Measurements from ENCODE around the gene AHSG. TPM values are rescaled to one million over a fixed set of nuclear protein-coding genes. Genes with fewer than 3 reads are reported as not detected.

The AHSG gene
- polyA plus RNA-seq, 1 donor (not counting 4 experiments of a cell fraction or from before 2014, with no cell fraction given): 0.59 TPM

- Histone ChIP-seq H3K4me2 (ENCODE audit: control insufficient read depth, extremely low read depth, insufficient read depth, low read depth, low read length) (no peak overlapping the region), H4K20me1 (ENCODE audit: control insufficient read depth, extremely low read depth, insufficient read depth, low read length) (no peaks in the 10 kb centered on the region), H3K27me3 (ENCODE audit: control insufficient read depth, extremely low read depth, insufficient read depth, low read length) (no peaks in the 10 kb centered on the region), H3K27ac (ENCODE audit: control insufficient read depth, insufficient read depth, low read length) (no peak overlapping the region), H3K36me3 (ENCODE audit: control insufficient read depth in 2 of 2, extremely low read depth in 1 of 2, insufficient read depth in 2 of 2, low read length in 2 of 2) (peaks cover 15 to 41% of the 10 kb centered on the region in 2 experiments), H3K79me2 (ENCODE audit: control insufficient read depth, insufficient read depth, low read length) (peaks cover 22% of the 10 kb centered on the region), H3K9me3 (ENCODE audit: control insufficient read depth, low read depth, low read length) (no peaks in the 10 kb centered on the region), H3K9ac (ENCODE audit: control insufficient read depth, extremely low read depth, insufficient read depth, low read length) (no peak overlapping the region), H3K4me3 (ENCODE audit: control insufficient read depth in 2 of 3, extremely low read depth in 1 of 3, insufficient read depth in 2 of 3, low read depth in 1 of 3, low read length in 3 of 3) (no peak overlapping the region), H2AFZ (ENCODE audit: control insufficient read depth, low read length) (no peak overlapping the region), H3K9me1 (ENCODE audit: control insufficient read depth, extremely low read depth, insufficient read depth, low read length) (no peaks in the 10 kb centered on the region), H3K4me1 (ENCODE audit: control insufficient read depth, extremely low read depth, insufficient read depth, low read length) (no peaks in the 10 kb centered on the region)
- DNase-seq (ENCODE audit: low read depth, low spot score) (no peak), FAIRE-seq (no peak)
- dilution Hi-C loops (cut with MboI; ENCODE audit: extremely low pct_ligation_motif_present, low sequenced_read_pairs): no loop called here
- TF ChIP-seq CTCF (optimal IDR thresholded peaks at IDR 0.05 in 1 of 3, IDR thresholded peaks at IDR 0.05 in 1 of 3, conservative IDR thresholded peaks at IDR 0.05 in 1 of 3; ENCODE audit: extremely low read depth in 1 of 3, insufficient read depth in 2 of 3, low read length in 3 of 3): no peak
- no peak for TF ChIP-seq EZH2 (IDR thresholded peaks at IDR 0.05; ENCODE audit: low read length)
Measured at GRCh38 chr3:186577521-186577920, 35.3 kb upstream of the AHSG start.

- H3K9me1 ChIP-seq (ENCODE audit: control insufficient read depth, extremely low read depth, insufficient read depth, low read length): no peaks in the 10 kb centered on the region
- no peak for FAIRE-seq
Measured at GRCh38 chr3:186580785-186581184, 32.1 kb upstream of the AHSG start.

More at GRCh38 chr3:186580785-186581184, 32.1 kb upstream of the AHSG start:
- no peaks in the 10 kb centered on the region for H3K4me1 ChIP-seq (ENCODE audit: control insufficient read depth, extremely low read depth, insufficient read depth, low read length)
- no peak for DNase-seq (ENCODE audit: low read depth, low spot score)
- no peak overlapping the region for H3K4me3 ChIP-seq (ENCODE audit: control insufficient read depth in 2 of 3, extremely low read depth in 1 of 3, insufficient read depth in 2 of 3, low read depth in 1 of 3, low read length in 3 of 3)
- H3K79me2 ChIP-seq (ENCODE audit: control insufficient read depth, insufficient read depth, low read length): peaks cover 5% of the 10 kb centered on the region
- no peak overlapping the region for H3K9ac ChIP-seq (ENCODE audit: control insufficient read depth, extremely low read depth, insufficient read depth, low read length)
- peaks cover 27 to 49% of the 10 kb centered on the region in 2 experiments for H3K36me3 ChIP-seq (ENCODE audit: control insufficient read depth in 2 of 2, extremely low read depth in 1 of 2, insufficient read depth in 2 of 2, low read length in 2 of 2)
- TF ChIP-seq CTCF (optimal IDR thresholded peaks at IDR 0.05 in 1 of 3, IDR thresholded peaks at IDR 0.05 in 1 of 3, conservative IDR thresholded peaks at IDR 0.05 in 1 of 3; ENCODE audit: extremely low read depth in 1 of 3, insufficient read depth in 2 of 3, low read length in 3 of 3): no peak
- TF ChIP-seq EZH2 (IDR thresholded peaks at IDR 0.05; ENCODE audit: low read length): no peak
- dilution Hi-C loops (cut with MboI; ENCODE audit: extremely low pct_ligation_motif_present, low sequenced_read_pairs): no loop called here
- no peaks in the 10 kb centered on the region for H3K27me3 ChIP-seq (ENCODE audit: control insufficient read depth, extremely low read depth, insufficient read depth, low read length)
- no peak overlapping the region for H3K4me2 ChIP-seq (ENCODE audit: control insufficient read depth, extremely low read depth, insufficient read depth, low read depth, low read length)
- no peaks in the 10 kb centered on the region for H3K9me3 ChIP-seq (ENCODE audit: control insufficient read depth, low read depth, low read length)
- no peak overlapping the region for H2AFZ ChIP-seq (ENCODE audit: control insufficient read depth, low read length)
- no peak overlapping the region for H3K27ac ChIP-seq (ENCODE audit: control insufficient read depth, insufficient read depth, low read length)
- no peaks in the 10 kb centered on the region for H4K20me1 ChIP-seq (ENCODE audit: control insufficient read depth, extremely low read depth, insufficient read depth, low read length)

All from keratinocyte (primary cell).